Lower leg skin (tissue), 3 donors: ENCODE measurements around the gene ACTG2.

Experiments used
- CTCF ChIP-seq, 3 donors: fragments of 450-650 bp; IDR thresholded peaks; one replicate each; pipeline ENCODE4 v1.5.1; 2016; ENCODE audit warnings: antibody characterized with exemption in 3 of 3, mild to moderate bottlenecking in 3 of 3, moderate library complexity in 2 of 3
- POLR2A ChIP-seq, 2 donors: fragments of 450-650 bp; IDR thresholded peaks; one replicate each; pipeline ENCODE4 v1.6.1; 2016 to 2017; ENCODE audit warnings: antibody characterized with exemption in 2 of 2, mild to moderate bottlenecking in 1 of 2, moderate library complexity in 1 of 2

- TF ChIP-seq CTCF (IDR thresholded peaks at IDR 0.05) (no peak), POLR2A (IDR thresholded peaks at IDR 0.05) (no peak)
Observed at GRCh38 chr2:73915437-73915993, 22.7 kb downstream of the ACTG2 start.
